ENCODE data around the gene C2orf78. TPM values are rescaled to one million over a fixed set of nuclear protein-coding genes. Genes with fewer than 3 reads are reported as not detected.

Gene C2orf78
- polyA plus RNA-seq, 3 donors, result not detected

DNA sequence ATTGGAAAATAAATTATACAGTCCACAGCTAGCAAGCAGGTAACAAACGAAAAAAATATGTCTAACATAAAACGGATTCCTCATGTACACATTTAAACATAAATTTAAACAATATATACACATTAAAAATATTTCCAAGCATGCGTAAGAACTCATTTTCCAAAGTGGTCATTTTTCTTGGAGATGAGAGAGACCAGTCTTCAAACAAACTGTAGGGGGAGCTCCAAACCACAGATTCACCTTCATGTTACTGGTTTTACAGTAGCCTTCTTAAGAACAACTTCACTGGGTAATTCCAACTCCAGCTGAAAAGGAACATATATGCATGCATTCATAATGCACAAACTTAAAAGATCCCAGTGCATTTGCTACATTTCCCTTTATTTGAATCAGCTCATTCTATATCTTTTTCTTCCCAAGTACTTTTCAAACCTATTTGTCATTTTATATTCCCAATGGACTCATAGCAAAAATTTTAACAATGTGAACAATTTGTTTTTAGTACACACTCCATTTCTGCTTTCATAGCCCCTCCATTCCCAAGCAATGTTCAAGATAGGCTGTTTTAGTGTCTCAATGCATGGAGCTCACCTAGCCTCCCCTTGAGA, 40.0 kb downstream of the C2orf78 start:
- Histone ChIP-seq H4K20me1 (ENCODE audit: insufficient read depth, low read length) (no peaks in the 10 kb centered on the region), H3K27ac (ENCODE audit: low read depth in 1 of 2, low read length in 2 of 2) (no peak overlapping the region), H3K9me3 (replicated peaks in 1 of 2; ENCODE audit: control insufficient read depth in 1 of 2, insufficient read depth in 1 of 2, low read length in 2 of 2) (no peaks in the 10 kb centered on the region), H3K36me3 (replicated peaks in 1 of 2; ENCODE audit: control insufficient read depth in 1 of 2, insufficient read depth in 2 of 2, low read length in 2 of 2) (no peaks in the 10 kb centered on the region), H3K4me3 (replicated peaks in 1 of 3; ENCODE audit: low read depth in 2 of 3, low read length in 3 of 3) (no peak overlapping the region), H3K27me3 (ENCODE audit: control insufficient read depth in 2 of 2, insufficient read depth in 2 of 2, low read length in 2 of 2) (no peaks in the 10 kb centered on the region), H3K4me1 (ENCODE audit: control insufficient read depth in 1 of 2, insufficient read depth in 2 of 2, low read length in 2 of 2) (peaks cover 7 to 8% of the 10 kb centered on the region in 2 donors), H2AFZ (ENCODE audit: insufficient read depth, low read depth, low read length, poor library complexity, severe bottlenecking) (no peak overlapping the region), H3K4me2 (replicated peaks; ENCODE audit: extremely low read depth, low read length, poor library complexity, severe bottlenecking) (no peak overlapping the region), H3K79me2 (ENCODE audit: insufficient read depth, low read length) (no peaks in the 10 kb centered on the region), H3K9ac (ENCODE audit: insufficient read depth, low read length, poor library complexity, severe bottlenecking) (no peak overlapping the region)
- no peak overlapping the region for H3K4me3 Mint-ChIP-seq
- intact Hi-C loops (cut with micrococcal nuclease), result loop anchor here in 1 of 2 donors (10.0 kb wide), 4 partner anchors 161 to 571 kb away; partner anchors contain the start of genes BOLA3 and TET3
- H3K36me3 Mint-ChIP-seq, result no peaks in the 10 kb centered on the region
- peaks cover 7% of the 10 kb centered on the region for H3K4me1 Mint-ChIP-seq
- no CpG with 5 or more reads among the region's 3 CpGs for WGBS (ENCODE audit: insufficient coverage)
- DNase-seq, result peak; percentile 63 to 77 (median 75)
- TF ChIP-seq, protein P1, sequence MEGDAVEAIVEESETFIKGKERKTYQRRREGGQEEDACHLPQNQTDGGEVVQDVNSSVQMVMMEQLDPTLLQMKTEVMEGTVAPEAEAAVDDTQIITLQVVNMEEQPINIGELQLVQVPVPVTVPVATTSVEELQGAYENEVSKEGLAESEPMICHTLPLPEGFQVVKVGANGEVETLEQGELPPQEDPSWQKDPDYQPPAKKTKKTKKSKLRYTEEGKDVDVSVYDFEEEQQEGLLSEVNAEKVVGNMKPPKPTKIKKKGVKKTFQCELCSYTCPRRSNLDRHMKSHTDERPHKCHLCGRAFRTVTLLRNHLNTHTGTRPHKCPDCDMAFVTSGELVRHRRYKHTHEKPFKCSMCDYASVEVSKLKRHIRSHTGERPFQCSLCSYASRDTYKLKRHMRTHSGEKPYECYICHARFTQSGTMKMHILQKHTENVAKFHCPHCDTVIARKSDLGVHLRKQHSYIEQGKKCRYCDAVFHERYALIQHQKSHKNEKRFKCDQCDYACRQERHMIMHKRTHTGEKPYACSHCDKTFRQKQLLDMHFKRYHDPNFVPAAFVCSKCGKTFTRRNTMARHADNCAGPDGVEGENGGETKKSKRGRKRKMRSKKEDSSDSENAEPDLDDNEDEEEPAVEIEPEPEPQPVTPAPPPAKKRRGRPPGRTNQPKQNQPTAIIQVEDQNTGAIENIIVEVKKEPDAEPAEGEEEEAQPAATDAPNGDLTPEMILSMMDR (IDR thresholded peaks at IDR 0.05), result peak; percentile 93
- no peak overlapping the region for H3K27ac Mint-ChIP-seq
- peaks cover 4 to 6% (median 4%) of the 10 kb centered on the region in 3 donors for H3K27me3 Mint-ChIP-seq (ENCODE audit: low read depth in 3 of 3)
- H3K9me3 Mint-ChIP-seq, result no peaks in the 10 kb centered on the region

DNA sequence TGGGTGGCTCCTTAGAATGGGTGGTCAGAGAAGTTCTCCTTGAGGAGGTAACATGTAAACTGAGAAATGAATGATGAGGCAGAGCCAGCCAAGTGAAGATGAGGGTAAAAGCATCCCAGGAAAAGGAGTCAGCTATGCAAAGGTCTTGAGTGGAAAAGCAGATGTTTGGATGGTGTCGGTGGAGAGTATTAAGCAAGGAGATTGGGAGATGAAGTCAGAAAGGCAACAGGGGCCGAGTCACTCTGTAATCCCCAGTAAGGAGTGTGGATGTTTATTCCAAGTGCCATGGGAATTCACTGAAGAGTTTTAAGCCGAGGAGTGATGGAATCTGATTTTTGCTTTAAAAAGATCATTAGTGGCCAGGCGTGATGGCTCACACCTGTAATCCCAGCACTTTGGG, 41.4 kb downstream of the C2orf78 start:
- Mint-ChIP-seq H3K36me3 (no peaks in the 10 kb centered on the region), H3K9me3 (no peaks in the 10 kb centered on the region), H3K4me1 (peaks cover 20% of the 10 kb centered on the region), H3K27ac (no peak overlapping the region), H3K27me3 (ENCODE audit: low read depth in 3 of 3) (peaks cover 0 to 3% (median 3%) of the 10 kb centered on the region in 3 donors), H3K4me3 (no peak overlapping the region)
- TF ChIP-seq, protein P1 (IDR thresholded peaks at IDR 0.05), result no peak
- Histone ChIP-seq H3K79me2 (ENCODE audit: insufficient read depth, low read length) (peaks cover 11% of the 10 kb centered on the region), H3K36me3 (replicated peaks in 1 of 2; ENCODE audit: control insufficient read depth in 1 of 2, insufficient read depth in 2 of 2, low read length in 2 of 2) (no peaks in the 10 kb centered on the region), H3K4me1 (ENCODE audit: control insufficient read depth in 1 of 2, insufficient read depth in 2 of 2, low read length in 2 of 2) (peaks cover 14 to 21% of the 10 kb centered on the region in 2 donors), H4K20me1 (ENCODE audit: insufficient read depth, low read length) (no peaks in the 10 kb centered on the region), H3K27me3 (ENCODE audit: control insufficient read depth in 2 of 2, insufficient read depth in 2 of 2, low read length in 2 of 2) (no peaks in the 10 kb centered on the region), H3K9ac (ENCODE audit: insufficient read depth, low read length, poor library complexity, severe bottlenecking) (no peak overlapping the region), H3K4me2 (replicated peaks; ENCODE audit: extremely low read depth, low read length, poor library complexity, severe bottlenecking) (no peak overlapping the region), H3K27ac (ENCODE audit: low read depth in 1 of 2, low read length in 2 of 2) (no peak overlapping the region), H3K4me3 (replicated peaks in 1 of 3; ENCODE audit: low read depth in 2 of 3, low read length in 3 of 3) (no peak overlapping the region), H2AFZ (ENCODE audit: insufficient read depth, low read depth, low read length, poor library complexity, severe bottlenecking) (no peak overlapping the region), H3K9me3 (replicated peaks in 1 of 2; ENCODE audit: control insufficient read depth in 1 of 2, insufficient read depth in 1 of 2, low read length in 2 of 2) (no peaks in the 10 kb centered on the region)
- WGBS (ENCODE audit: insufficient coverage), result 92% methylated on average over 3 of the region's 4 CpGs
- no peak for DNase-seq
- intact Hi-C loops (cut with micrococcal nuclease), result loop anchor here in 1 of 2 donors (10.0 kb wide), 4 partner anchors 159 to 569 kb away; partner anchors contain the start of genes BOLA3 and TET3
